ENCODE data around the gene APOBEC3F.
"Not testable (repeated sequence)": the region's sequence is repeated elsewhere in the genome, so short reads cannot be mapped to it uniquely, and the experiment has no call there.

The APOBEC3F gene

GRCh38 chr22:39026509-39027150 lies 14.0 kb upstream of the APOBEC3F start:
- no peak for DNase-seq

- no peak for DNase-seq
Measured at GRCh38 chr22:39027717-39028116, 12.9 kb upstream of the APOBEC3F start.

- no peak for DNase-seq
Measured at GRCh38 chr22:39028281-39028680, 12.4 kb upstream of the APOBEC3F start.

- DNase-seq = no peak
Measured at GRCh38 chr22:39029227-39029626, 11.4 kb upstream of the APOBEC3F start.

- no peak for DNase-seq
Measured at GRCh38 chr22:39030705-39031104, 10.0 kb upstream of the APOBEC3F start.

- DNase-seq = not testable (repeated sequence)
Measured at GRCh38 chr22:39031434-39032295, 9.0 kb upstream of the APOBEC3F start.

- not testable (repeated sequence) for DNase-seq
Measured at GRCh38 chr22:39037071-39037470, 3.6 kb upstream of the APOBEC3F start.

- DNase-seq = no peak
Measured at GRCh38 chr22:39039306-39040126, 1.1 kb upstream of the APOBEC3F start.

- not testable (repeated sequence) for DNase-seq
Measured at GRCh38 chr22:39040155-39040537, 518 bp upstream of the APOBEC3F start.

- DNase-seq = no peak
Measured at GRCh38 chr22:39041908-39042307, 1.2 kb downstream of the APOBEC3F start.

GRCh38 chr22:39043063-39043462 lies 2.4 kb downstream of the APOBEC3F start:
- not testable (repeated sequence) for DNase-seq

GRCh38 chr22:39045136-39045535 lies 4.5 kb downstream of the APOBEC3F start:
- DNase-seq = not testable (repeated sequence)

GRCh38 chr22:39049486-39049885 lies 8.8 kb downstream of the APOBEC3F start:
- DNase-seq = not testable (repeated sequence)

GRCh38 chr22:39051844-39052495 lies 11.3 kb downstream of the APOBEC3F start:
- not testable (repeated sequence) for DNase-seq

GRCh38 chr22:39055658-39056057 lies 15.0 kb downstream of the APOBEC3F start:
- no peak for DNase-seq

- DNase-seq = not testable (repeated sequence)
Measured at GRCh38 chr22:39061290-39061689, 20.6 kb downstream of the APOBEC3F start.

- DNase-seq = not testable (repeated sequence)
Measured at GRCh38 chr22:39061951-39062350, 21.3 kb downstream of the APOBEC3F start.

GRCh38 chr22:39063904-39064303 lies 23.2 kb downstream of the APOBEC3F start:
- not testable (repeated sequence) for DNase-seq

- not testable (repeated sequence) for DNase-seq
Measured at GRCh38 chr22:39066442-39067276, 26.0 kb downstream of the APOBEC3F start.

All from amygdala (tissue), 56 donors.